PC-9 (cell line): ENCODE measurements around the gene NSMCE1. TPM values are rescaled to one million over a fixed set of nuclear protein-coding genes. Genes with fewer than 3 reads are reported as not detected.
"Not testable (repeated sequence)": the region's sequence is repeated elsewhere in the genome, so short reads cannot be mapped to it uniquely, and the experiment has no call there.

Experiments
- BruUV-seq: library from RNA; stranded (reverse); fragments of 400-500 nt; replicated peaks from 2 replicates; lab custom pipeline; 2021; lab: Mats Ljungman, UMichigan
- CTCF ChIA-PET: fragments of 300-600 bp; sonication (Branson Sonifier 250); formaldehyde crosslinking; loops from one replicate; lab custom pipeline; 2022; ENCODE audit warnings: antibody characterized with exemption; lab: Charles Lee
- POLR2A ChIA-PET: fragments of 300-600 bp; sonication (Branson Sonifier 250); formaldehyde crosslinking; loops from one replicate; lab custom pipeline; 2022; ENCODE audit warnings: antibody characterized with exemption; ENCODE audit not compliant: unreplicated experiment; lab: Charles Lee
- DNase-seq, 2 experiments: peaks; one replicate each; pipeline versions ENCODE4 v3.0.0 to v3.0.0-alpha.2; 2015 to 2022; ENCODE audit warnings: mixed read lengths in 1 of 2
- H2AFZ ChIP-seq: fragments of 200-600 bp; sonication (generic); 2 replicates; pipeline ENCODE4 v1.8.1; 2017; ENCODE audit warnings: antibody characterized with exemption
- H3F3A ChIP-seq: fragments of 200-600 bp; sonication (generic); 2 replicates; pipeline ENCODE4 v1.8.1; 2017; ENCODE audit warnings: antibody characterized with exemption, mild to moderate bottlenecking, low read depth; ENCODE audit not compliant: insufficient read depth
- H3K27ac ChIP-seq: fragments of 200-600 bp; sonication (generic); 2 replicates; pipeline ENCODE4 v1.6.1; 2016; ENCODE audit warnings: mixed run types
- H3K27me3 ChIP-seq: fragments of 200-600 bp; sonication (generic); 2 replicates; pipeline ENCODE4 v1.6.1; 2016; ENCODE audit warnings: low read depth, mixed run types; ENCODE audit not compliant: insufficient read depth
- H3K36me3 ChIP-seq: fragments of 200-600 bp; sonication (generic); 2 replicates; pipeline ENCODE4 v1.6.1; 2016; ENCODE audit warnings: low read depth, mixed run types
- H3K4me1 ChIP-seq: fragments of 200-600 bp; sonication (generic); replicated peaks from 2 replicates; pipeline ENCODE4 v1.6.1; 2016; ENCODE audit warnings: mixed run types; ENCODE audit not compliant: insufficient read depth
- H3K4me2 ChIP-seq: fragments of 200-600 bp; sonication (generic); 2 replicates; pipeline ENCODE4 v1.6.1; 2017; ENCODE audit warnings: mixed run types
- H3K4me3 ChIP-seq: fragments of 200-600 bp; sonication (generic); 2 replicates; pipeline ENCODE4 v1.6.1; 2016; ENCODE audit warnings: mixed run types
- H3K79me2 ChIP-seq: fragments of 200-600 bp; sonication (generic); 2 replicates; pipeline ENCODE4 v1.6.1; 2017; ENCODE audit warnings: low read depth, mixed run types
- H3K9me2 ChIP-seq: fragments of 200-600 bp; sonication (generic); 2 replicates; pipeline ENCODE4 v1.8.1; 2017; ENCODE audit warnings: mild to moderate bottlenecking; ENCODE audit not compliant: insufficient read depth
- H3K9me3 ChIP-seq: fragments of 200-600 bp; sonication (generic); 2 replicates; pipeline ENCODE4 v1.8.1; 2016; ENCODE audit warnings: low read depth; ENCODE audit not compliant: insufficient read depth
- H4K20me1 ChIP-seq: fragments of 200-600 bp; sonication (generic); 2 replicates; pipeline ENCODE4 v1.8.1; 2017; ENCODE audit not compliant: insufficient read depth
- EZH2 ChIP-seq: fragments of 200-600 bp; sonication (generic); IDR thresholded peaks from 2 replicates; pipeline ENCODE4 v1.8.0; 2017; ENCODE audit warnings: antibody characterized with exemption, low read depth
- intact Hi-C: fragments of 100-400 bp; cut with micrococcal nuclease; formaldehyde crosslinking; loops from one replicate; pipeline ENCODE4 v1.10.0; 2022; ENCODE audit not compliant: unreplicated experiment
- total RNA-seq: library from RNA; stranded (reverse); gene quantifications from 2 replicates; pipeline ENCODE4 v1.2.3, GENCODE V29; 2021
- TF ChIP-seq, protein P1 (sequence below): fragments of 200-600 bp; sonication (generic); conservative IDR thresholded peaks from 2 replicates; pipeline ENCODE4 v1.6.1; 2017; ENCODE audit warnings: mixed run types, antibody characterized with exemption, mild to moderate bottlenecking, moderate library complexity

Gene NSMCE1
- total RNA-seq, 1 experiment from 2014 or later, result 114 TPM

DNA sequence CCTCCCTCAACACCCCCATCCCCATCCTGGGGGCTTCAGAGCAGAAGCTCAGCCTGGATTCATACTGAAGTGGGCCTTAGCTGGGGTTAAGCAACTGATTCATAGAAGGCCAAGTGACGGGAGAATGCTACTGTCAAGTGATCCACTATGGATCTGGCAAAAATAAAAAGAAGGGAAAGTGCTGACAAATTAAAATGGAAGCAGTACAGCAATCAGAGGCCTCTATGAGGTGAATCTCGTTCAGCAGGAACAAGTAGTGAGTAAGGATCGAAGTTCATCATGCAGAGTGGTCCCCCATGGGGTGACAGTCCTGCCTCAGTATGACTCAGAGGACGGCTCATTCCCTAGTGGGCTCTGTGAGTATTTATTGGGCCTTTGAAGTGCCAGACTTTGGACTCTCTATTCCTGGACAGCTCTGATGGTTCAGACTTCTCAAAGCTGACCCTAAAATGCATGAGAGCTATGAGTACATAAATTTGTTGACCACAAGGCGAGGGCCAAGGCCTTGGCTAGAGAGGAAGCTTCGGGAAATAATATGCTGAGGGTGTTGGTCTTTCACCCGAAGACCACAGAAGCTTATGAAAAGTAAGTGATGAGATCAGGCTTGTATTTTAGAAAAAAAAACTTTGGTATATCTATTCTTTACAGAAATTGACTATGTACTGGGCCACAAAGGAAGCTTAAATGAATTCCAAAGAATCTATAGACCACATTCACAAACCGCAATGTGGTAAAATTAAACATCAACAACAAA, 5.3 kb upstream of the NSMCE1 start:
- H3F3A ChIP-seq, result 0 out of 2 replicates have a peak, but pooled peaks cover 6% of the 10 kb centered on the region

DNA sequence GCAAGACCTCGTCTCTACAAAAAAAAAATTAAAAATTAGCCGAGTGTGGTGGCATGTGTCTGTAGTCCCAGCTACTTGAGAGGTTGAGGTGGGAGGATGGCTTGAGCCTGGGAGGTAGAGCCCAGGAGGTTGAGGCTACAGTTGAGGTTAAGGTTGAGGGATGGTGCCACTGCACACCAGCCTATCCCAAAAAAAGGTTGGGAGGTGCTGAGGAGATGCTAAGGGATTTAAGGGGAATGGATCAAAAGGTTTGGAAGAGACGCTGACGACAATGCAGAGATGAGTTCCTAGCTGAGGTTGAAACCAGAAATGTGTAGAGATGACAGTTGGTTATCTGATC, 4.7 kb upstream of the NSMCE1 start:
- ChIA-PET CTCF (interaction anchor here (0.7 kb wide), 1 partner anchor 48 kb away, joined by 6 read pairs; no protein-coding TSS in a partner anchor), POLR2A (no interaction called here)
- Histone ChIP-seq H3K36me3 (no peaks in the 10 kb centered on the region), H3F3A (0 out of 2 replicates have a peak, but pooled peaks cover 6% of the 10 kb centered on the region), H3K79me2 (peaks cover 15% of the 10 kb centered on the region), H4K20me1 (no peaks in the 10 kb centered on the region), H3K9me3 (no peaks in the 10 kb centered on the region), H3K9me2 (no peaks in the 10 kb centered on the region), H3K4me3 (no peak overlapping the region), H3K4me2 (no peak overlapping the region), H2AFZ (no peak overlapping the region), H3K27me3 (no peaks in the 10 kb centered on the region), H3K27ac (no peak overlapping the region), H3K4me1 (peaks cover 12% of the 10 kb centered on the region)
- DNase-seq, result no peak
- intact Hi-C loops, result no loop called here
- BruUV-seq, result no TSS peak
- TF ChIP-seq EZH2, result no peak
- TF ChIP-seq, protein P1, sequence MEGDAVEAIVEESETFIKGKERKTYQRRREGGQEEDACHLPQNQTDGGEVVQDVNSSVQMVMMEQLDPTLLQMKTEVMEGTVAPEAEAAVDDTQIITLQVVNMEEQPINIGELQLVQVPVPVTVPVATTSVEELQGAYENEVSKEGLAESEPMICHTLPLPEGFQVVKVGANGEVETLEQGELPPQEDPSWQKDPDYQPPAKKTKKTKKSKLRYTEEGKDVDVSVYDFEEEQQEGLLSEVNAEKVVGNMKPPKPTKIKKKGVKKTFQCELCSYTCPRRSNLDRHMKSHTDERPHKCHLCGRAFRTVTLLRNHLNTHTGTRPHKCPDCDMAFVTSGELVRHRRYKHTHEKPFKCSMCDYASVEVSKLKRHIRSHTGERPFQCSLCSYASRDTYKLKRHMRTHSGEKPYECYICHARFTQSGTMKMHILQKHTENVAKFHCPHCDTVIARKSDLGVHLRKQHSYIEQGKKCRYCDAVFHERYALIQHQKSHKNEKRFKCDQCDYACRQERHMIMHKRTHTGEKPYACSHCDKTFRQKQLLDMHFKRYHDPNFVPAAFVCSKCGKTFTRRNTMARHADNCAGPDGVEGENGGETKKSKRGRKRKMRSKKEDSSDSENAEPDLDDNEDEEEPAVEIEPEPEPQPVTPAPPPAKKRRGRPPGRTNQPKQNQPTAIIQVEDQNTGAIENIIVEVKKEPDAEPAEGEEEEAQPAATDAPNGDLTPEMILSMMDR, result no peak

More for the DNA sequence above, 5.3 kb upstream of the NSMCE1 start:
- Histone ChIP-seq H3K4me3 (no peak overlapping the region), H3K4me1 (peaks cover 12% of the 10 kb centered on the region), H4K20me1 (no peaks in the 10 kb centered on the region), H3K9me3 (no peaks in the 10 kb centered on the region), H3K36me3 (no peaks in the 10 kb centered on the region), H3K27ac (no peak overlapping the region), H3K9me2 (no peaks in the 10 kb centered on the region), H3K4me2 (no peak overlapping the region), H2AFZ (no peak overlapping the region), H3K79me2 (peaks cover 11% of the 10 kb centered on the region), H3K27me3 (no peaks in the 10 kb centered on the region)
- CTCF ChIA-PET, result interaction anchor here (0.6 kb wide), 1 partner anchor 44 kb away, joined by 4 read pairs; no protein-coding TSS in a partner anchor
- no peak for TF ChIP-seq EZH2
- TF ChIP-seq, protein P1, result no peak
- POLR2A ChIA-PET, result interaction anchor here (0.7 kb wide), 1 partner anchor 10 kb away, joined by 3 read pairs; no protein-coding TSS in a partner anchor
- DNase-seq, result no peak
- intact Hi-C loops, result no loop called here
- BruUV-seq, result no TSS peak

DNA sequence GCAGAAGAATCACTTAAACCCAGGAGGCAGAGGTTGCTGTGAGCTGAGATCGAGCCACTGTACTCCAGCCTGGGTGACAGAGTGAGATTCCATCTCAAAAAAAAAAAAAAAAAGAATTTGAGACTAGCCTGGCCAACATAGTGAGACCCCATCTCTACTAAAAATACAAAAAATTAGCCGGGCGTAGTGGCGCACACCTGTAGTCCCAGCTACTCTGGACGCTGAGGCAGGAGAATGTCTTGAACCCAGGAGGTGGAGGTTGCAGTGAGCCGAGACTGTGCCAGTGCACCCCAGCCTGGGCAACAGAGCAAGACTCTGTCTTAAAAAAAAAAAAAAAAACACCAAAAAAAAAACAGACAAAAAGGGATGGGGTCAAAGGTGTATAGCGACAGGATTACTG, 4.1 kb upstream of the NSMCE1 start:
- H3K9me2 ChIP-seq, H3K27ac ChIP-seq, H4K20me1 ChIP-seq, POLR2A ChIA-PET, H3K4me3 ChIP-seq, H2AFZ ChIP-seq, BruUV-seq, H3K27me3 ChIP-seq, H3F3A ChIP-seq, intact Hi-C loops, H3K9me3 ChIP-seq, H3K36me3 ChIP-seq, H3K4me2 ChIP-seq, DNase-seq: not testable (repeated sequence)
- H3K79me2 ChIP-seq, result peaks cover 21% of the 10 kb centered on the region
- CTCF ChIA-PET, result interaction anchor here (0.7 kb wide), 1 partner anchor 49 kb away, joined by 6 read pairs; no protein-coding TSS in a partner anchor
- peaks cover 13% of the 10 kb centered on the region for H3K4me1 ChIP-seq
